Stimulated activated naive CD8-positive, alpha-beta T cell treated with anti-CD3 and anti-CD28 coated beads, Interleukin-15, Interleukin-2, amounts not matched to agents 100 U/mL and 50 U/mL, for 24 hours (primary cell): Measurements from ENCODE around the gene SVEP1.
"Not testable (repeated sequence)": the region's sequence is repeated elsewhere in the genome, so short reads cannot be mapped to it uniquely, and the experiment has no call there.

Source experiments
- ATAC-seq: fragments of 150-1000 bp; cut with Tn5 transposase; one replicate; pipeline ENCODE4 v1.10.0; 2021
- DNase-seq: peaks from one replicate; pipeline ENCODE4 v3.0.0; 2021

Gene SVEP1

DNA sequence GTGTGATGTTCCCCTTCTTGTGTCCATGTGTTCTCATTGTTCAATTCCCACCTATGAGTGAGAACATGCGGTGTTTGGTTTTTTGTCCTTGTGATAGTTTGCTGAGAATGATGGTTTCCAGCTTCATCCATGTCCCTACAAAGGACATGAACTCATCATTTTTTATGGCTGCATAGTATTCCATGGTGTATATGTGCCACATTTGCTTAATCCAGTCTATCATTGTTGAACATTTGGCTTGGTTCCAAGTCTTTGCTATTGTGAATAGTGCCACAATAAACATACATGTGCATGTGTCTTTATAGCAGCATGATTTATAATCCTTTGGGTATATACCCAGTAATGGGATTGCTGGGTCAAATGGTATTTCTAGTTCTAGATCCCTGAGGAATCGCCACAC, 220.5 kb downstream of the SVEP1 start:
- DNase-seq, ATAC-seq: not testable (repeated sequence)

DNA sequence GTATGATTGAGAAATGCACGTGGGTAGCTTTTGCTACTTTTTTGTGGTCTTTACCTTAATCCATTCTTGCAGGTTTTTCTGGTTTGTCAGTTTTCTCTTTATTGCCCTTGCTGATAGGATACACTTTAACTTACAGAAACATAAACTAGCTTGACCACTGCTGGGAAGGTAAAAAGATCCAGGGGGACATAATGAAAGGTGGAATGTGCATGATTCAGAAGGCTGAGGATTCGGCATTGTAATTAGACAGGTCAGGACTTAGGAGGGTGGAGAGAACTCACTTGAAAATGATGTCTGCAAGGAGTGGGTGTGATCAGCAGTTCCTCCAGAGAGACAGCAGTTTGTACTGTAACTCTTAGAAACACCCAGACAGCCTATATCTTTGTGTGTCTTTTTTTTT, 222.0 kb downstream of the SVEP1 start:
- DNase-seq, result no peak
- no peak for ATAC-seq

DNA sequence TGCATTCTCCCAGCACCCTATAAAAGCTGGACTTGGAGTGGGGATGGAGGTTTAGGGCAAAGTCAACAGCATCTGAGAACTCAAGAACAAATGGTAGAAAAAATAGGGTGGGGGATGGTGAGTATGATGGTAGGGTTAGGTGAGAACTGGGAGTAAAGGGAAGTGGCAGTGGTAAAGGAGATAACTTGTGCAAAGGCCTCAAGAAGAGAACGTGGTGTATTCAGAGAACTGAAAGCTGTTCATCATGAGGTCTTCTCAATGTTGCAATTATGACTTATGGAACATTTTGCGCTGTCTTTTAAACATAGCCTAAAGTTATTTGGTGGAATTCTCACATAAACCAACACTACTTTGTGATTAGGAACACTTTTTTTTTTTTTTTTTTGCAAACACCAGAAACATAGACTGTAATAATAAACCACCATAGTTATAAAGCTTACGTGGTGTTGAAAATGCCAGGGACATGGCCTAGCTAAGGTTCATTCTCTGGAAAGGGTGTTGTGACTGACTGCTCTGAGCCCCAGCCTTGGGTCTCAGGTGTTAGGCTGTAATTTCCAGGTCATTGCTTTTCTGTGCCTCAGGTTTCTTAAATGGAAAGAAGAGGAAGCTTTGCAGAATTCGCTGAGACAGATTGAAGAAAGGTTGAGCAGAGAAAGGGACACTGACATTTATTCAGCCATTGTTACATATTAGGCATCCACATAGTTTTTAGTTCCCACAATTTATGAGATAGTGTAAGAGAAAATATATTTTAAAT, 222.7 kb downstream of the SVEP1 start:
- no peak for ATAC-seq
- no peak for DNase-seq

DNA sequence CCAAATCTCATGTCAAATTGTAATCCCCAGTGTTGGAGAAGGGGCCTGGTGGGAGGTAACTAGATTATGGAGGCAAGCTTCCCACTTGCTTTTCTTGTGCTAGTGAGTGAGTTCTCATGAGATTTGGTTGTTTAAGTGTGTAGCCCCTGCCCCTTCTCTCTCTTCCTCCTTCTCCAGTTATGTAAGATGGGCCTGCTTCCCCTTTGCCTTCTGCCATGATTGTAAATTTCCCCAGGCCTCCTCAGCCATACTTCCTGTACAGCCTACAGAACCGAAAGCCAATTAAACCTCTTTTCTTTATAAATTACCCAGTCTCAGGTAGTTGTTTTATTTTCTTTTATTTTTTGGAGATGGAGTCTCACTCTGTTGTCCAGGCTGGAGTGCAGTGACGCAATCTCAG, 223.6 kb downstream of the SVEP1 start:
- ATAC-seq (no peak), DNase-seq (no peak)

DNA sequence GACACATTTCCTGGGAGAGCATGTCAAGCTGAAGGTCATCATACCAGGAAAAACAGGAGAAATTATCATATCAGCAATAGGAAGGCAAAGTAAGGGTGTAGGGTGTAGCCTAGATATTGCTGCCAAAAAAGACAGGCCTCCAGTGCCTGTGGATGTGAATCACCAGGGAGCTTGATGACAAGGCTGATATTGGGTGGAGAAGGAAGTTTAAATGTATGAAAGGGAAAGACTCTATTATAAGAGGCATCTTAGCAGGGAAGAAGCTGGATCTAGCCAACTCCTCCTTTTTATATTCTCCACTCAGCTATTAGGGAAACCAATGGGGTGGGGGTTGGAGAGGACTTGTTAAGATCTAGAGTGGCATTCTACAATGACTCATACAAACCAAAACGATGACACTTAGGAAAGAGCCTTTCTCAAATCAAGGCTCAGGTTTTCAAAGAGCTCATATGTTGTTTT, 228.5 kb downstream of the SVEP1 start:
- DNase-seq (no peak), ATAC-seq (peak; percentile 28)

DNA sequence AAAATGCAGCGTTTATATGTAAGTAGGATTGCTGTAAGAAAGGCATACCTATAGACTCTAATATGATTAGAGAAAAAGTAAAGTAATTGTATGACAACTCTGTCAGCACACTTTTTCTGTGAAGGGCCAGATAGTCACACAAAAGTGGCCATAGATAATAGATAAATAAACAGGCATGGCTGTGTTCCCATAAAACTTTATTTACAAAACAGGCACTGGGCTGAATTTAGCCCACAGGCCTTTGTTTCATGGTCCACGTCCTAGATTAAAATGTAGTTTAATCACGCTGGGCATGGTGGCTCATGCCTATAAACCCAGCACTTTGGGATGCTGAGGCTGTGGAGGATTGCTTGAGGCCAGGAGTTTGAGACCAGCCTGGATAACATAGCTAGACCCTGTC, 233.2 kb downstream of the SVEP1 start:
- DNase-seq, result no peak

DNA sequence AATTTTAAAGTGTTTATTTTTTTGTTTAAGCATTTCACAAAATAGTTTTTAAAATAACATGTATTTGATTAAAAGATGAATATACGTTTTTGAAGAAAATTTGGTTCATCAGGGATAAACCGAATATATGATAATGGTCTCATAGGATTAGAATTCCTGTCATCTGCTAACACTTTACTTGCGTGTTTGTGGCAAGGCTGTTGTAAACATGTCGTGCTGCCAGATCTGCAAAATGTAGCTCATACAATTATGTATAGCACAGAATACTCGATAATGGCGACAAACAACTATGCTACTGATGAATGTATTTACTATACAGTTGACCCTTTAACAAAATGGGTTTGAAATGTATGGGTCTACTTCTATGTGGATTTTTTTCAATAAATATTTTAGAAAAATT, 234.7 kb downstream of the SVEP1 start:
- no peak for ATAC-seq
- no peak for DNase-seq

More for the DNA sequence above, 233.2 kb downstream of the SVEP1 start:
- ATAC-seq, result no peak

DNA sequence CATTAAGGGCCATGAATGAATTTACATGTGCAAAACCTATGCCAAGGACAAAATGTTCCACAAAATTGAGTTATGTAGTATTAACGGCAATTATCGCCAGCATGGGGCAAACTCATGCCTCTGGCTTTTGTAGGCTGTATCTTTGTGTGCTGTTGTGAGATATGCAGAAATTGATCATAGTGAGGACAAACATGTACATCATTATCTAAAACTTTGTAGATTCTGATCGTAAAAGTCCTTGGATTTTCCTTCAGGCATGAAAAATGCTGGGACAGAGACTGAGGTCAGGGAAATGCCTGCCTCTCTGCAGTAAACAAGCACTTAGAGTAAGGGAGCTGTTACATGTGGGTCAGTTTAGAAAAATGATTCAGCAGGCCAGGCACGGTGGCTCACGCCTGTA, 236.0 kb downstream of the SVEP1 start:
- ATAC-seq (no peak), DNase-seq (no peak)

DNA sequence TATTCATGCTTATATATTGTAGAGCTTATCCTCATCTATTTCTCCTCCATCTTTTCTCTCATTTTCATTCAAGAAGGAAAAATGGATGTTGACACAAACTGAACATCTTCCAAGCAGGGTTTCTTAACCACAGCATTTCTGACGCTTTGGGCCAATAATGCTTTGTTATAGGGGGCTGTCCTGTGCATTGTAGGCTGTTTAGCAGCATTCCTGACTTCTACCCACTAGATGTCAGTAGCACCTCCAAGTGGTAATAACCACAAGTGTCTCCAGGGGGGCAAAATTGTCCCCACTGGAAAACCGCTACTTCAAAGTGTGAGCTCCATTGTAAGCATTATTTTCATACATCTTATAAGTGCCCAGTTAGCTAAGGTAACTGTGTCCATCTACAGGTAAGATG, 239.2 kb downstream of the SVEP1 start:
- DNase-seq (no peak), ATAC-seq (no peak)

DNA sequence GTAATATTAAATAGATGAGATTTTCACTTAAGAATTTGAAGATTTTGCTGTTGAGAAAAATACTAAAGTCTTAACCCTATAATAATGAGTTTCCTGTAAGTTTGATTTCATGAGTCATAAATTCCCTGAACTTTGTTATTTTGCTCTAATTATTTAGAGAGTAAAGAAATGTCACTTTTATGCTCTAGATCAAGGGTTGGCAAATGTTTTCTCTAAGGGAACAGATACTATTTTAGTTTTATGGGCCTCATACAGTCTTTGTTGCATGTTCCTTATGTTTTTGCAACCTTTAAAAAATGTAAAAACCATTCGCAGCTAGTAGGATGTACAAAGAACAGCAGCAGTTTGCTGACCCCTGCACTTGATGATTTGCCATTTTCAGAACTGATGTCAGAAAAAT, 241.4 kb downstream of the SVEP1 start:
- ATAC-seq, result no peak
- no peak for DNase-seq

DNA sequence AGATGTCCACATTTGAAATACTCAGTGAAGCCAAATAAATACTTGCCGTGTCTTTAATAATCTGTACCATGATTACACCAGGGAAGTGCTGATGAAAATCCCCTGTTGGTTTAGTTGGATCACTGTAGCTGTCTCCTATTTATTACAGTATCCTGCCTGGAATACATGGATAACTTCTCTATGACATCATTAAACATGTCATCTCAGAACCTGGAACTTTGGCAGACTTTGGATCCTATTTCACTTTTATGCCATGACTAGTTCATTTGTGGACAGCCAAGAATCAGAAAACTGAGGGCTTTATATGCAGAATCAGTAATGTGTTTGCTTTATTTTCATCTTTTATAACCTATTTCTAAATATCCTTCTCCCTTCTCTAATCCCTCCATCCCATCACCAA, 241.8 kb downstream of the SVEP1 start, which contains the start of gene TXNDC8:
TSS of gene TXNDC8 (minus strand) at position 137 of the 400 bp plus-strand sequence.
- ATAC-seq, result no peak
- DNase-seq, result no peak

DNA sequence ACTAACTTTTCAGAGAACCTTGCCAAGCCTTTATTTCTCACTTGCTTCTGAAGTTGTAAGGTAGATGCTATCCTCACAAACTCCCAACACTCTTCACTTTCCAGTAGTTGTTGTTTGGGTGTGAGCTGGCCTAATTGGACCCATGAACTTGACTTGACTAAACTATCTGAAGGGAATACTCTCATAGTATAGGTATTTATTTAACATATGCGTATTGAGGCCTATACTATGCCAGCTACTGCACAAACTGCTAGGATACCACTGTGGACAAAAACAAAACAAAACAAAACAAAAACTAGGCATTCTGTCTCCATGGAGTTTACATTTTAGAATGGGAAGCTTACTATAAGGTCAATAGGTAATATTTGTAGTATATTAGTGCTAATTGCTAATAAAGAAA, 243.2 kb downstream of the SVEP1 start:
- DNase-seq, result no peak
- ATAC-seq, result no peak

DNA sequence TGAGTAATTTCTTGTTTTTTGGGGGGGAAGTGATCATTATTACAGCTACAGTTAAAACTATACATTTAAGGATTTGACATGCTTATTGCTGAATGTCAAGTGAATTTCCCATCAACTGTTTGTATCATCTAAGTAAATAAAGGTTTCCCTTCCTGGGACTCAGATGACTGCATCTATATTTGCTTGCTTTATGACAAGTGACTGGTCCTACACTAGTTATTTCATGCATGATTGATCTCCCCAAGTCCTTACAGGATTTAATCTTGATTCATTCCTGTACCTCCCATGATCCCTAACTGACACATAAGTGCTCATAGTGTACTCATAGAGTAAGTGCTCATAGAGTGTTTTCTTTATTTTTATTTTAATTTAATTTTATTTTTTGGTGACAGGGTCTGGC, 244.7 kb downstream of the SVEP1 start:
- no peak for DNase-seq
- ATAC-seq, result no peak

DNA sequence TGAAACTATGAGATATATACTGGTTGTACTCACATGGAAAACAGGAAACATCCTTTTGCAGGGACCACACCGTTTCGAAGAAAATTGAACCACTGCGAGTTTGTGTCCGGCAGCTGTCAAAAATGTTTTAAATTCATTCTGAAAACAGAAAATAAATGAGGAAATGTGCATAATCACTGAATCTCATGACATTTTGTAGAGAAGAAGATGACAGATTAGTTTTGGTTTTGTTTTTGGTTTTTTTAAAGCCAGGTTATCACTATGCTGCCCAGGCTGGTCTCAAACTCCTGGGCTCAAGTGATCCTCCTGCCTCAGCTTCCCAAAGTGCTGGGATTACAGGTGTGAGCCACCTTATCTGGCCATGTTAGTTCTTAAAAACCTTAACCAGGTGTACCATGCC, 245.4 kb downstream of the SVEP1 start:
- ATAC-seq (no peak), DNase-seq (no peak)

DNA sequence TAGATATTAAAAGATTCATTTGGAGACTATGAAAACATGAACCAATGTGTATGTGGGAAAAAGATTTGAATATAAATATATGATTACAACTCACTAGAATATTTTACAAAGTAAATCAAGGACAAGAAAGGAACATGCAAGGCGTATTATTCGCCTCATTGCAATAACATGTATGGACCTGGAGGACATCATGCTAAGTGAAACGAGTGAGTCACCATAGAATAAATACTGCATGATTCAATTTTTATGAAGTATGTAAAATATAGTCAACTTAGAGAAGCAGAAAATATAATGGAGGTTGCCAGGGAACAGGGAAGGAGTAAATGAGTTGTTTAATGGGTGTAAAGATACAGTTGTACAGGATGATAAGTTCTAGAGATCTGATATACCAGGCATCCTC, 246.8 kb downstream of the SVEP1 start:
- ATAC-seq (no peak), DNase-seq (no peak)

DNA sequence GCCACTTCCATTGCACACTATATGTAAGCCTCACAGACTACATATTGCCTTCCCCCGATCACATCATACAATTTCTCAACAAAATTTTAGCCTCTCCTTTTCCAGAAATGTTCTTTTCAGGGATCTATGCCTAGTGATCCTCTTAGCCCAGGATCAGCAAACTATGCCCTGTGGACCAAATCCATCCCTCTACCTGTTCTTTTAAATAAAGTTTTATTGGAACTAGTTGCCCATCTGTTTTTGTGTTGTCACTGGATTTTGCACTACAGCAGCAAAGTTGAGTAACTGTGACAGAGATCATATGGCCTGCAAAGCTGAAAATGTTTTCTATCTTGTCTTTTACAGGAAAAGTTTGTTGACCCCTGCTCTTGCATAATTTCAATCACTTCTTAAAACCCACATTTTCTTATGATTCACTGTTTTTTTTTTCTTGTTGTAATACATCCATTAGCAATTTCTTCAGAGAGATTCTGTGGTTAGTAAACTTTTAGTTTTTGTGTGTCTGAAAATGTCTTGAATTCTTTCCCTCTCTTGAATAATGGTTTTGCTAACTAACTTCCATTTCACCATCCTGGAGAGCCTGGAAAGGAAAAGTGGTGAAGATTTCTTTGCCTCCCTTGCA, 248.9 kb downstream of the SVEP1 start:
- ATAC-seq, result no peak
- no peak for DNase-seq

DNA sequence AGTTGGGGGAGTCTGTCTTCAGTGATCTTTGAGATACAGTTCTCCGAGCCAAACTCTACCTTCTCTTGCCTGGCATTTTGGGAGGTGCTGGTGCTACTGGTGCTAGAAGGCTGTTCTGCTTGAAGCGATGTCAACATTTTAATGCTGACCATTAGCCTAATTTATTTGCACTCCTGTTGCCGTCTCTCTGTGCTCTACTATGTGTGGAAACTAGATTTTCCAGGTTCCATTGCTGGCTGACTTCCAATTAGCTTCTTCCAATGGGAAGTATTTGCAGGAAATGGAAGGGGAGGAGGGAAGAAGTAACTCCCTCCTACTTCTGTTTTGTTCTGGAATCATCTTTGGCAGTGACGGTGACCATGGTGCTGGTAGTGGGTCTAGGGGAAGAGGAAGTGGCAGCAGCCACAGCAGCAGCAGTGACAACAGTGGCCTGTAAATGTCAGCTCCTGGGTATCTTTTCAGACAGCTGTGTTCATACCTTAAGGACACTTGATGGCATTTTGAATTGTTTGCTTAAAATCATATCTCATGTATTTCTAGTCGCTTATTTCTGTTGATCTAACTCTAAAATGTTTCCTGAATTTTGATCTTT, 249.8 kb downstream of the SVEP1 start:
- no peak for DNase-seq
- peak; percentile 32 for ATAC-seq

DNA sequence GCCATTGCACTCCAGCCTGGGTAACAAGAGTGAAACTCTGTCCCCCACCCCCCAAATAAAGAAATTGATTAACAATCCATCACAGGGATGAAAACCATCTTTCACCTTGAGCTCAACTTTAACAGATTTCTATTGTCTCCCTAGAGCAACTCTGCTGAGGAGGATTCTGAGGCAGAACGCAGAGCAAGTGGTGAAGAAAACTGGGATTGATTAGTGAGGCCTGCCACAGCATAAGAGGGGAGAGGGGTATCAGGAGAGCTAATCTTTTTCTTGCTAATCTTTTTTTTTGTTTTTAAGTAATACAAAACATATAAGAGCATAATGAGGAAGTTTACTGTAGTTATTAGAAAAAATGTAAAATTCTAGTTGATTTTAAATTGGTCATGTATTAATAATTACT, 250.8 kb downstream of the SVEP1 start:
- DNase-seq (no peak), ATAC-seq (no peak)

DNA sequence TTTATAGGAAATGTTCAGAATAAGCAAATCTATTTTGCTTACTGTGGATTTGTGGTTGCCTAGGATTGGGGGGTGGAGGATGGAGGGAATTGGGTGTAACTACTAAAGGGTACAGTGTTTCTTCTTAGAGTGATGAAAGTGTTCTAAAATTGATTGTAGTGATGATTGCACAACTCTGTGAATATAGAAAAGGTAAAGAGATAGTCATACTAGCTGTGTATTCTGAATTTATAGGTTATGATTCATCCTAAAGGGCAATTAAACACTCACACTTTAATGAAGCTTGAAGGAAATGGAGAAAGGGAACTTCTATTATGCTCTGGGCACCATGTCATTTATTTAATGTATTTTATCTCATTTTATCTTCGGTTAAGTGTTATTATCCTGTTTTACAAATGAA, 251.8 kb downstream of the SVEP1 start:
- ATAC-seq (no peak), DNase-seq (no peak)

DNA sequence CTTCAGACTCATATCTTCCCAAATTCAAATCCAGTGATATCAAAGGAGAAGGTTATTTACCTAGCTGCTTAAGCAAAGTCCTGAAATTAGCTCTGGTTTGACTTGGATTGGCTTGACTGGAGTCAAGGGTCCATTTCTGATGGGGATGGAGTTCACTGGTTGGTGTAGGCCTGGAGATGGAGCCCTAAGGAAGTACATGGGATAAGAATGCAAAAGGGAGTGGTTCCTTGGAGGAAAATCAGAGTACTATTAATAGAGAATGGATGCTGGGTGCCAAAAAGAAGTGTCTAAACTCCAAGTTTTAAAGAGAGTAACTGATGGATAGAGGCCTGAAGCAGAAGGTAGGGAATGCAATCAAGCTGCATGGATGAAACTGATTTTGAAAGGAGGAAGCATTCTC, 255.7 kb downstream of the SVEP1 start:
- DNase-seq (no peak), ATAC-seq (no peak)

DNA sequence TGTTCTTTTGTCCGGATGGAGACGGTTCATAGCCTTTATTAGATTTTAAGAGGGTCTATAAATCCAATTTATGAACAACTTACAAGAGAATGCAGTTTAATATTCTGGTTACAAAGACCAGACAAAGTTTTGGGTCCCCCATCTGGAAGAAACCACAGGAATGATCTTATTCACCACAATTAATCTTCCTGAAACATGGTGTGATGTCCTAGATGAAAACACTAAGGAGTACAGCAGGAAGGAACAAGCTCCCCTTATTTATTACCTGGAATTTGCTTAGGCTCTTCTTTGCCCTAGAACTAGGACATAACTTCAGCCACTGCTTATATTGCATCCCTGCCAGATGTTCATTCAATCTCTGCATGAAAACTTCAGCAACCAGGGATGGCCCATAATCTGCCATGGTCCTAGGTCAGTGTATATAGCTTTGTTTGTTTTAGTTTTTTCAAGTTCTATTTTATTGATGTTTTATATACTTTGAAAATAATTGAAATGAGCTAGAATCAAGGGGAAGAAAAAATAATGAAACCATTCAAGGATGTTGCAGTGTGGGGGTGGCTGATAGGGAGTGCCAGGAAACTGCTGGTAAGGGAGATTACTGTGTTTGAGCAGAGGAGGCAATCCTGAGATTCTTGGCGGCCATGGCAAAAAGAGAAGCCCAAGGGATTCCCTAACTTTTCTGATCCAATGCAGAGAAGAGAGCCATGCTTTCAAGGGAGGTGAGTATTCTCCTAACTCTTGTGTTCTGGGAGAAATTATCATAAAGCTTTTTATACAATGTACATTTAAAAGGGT, 258.7 kb downstream of the SVEP1 start:
- ATAC-seq (no peak), DNase-seq (no peak)

DNA sequence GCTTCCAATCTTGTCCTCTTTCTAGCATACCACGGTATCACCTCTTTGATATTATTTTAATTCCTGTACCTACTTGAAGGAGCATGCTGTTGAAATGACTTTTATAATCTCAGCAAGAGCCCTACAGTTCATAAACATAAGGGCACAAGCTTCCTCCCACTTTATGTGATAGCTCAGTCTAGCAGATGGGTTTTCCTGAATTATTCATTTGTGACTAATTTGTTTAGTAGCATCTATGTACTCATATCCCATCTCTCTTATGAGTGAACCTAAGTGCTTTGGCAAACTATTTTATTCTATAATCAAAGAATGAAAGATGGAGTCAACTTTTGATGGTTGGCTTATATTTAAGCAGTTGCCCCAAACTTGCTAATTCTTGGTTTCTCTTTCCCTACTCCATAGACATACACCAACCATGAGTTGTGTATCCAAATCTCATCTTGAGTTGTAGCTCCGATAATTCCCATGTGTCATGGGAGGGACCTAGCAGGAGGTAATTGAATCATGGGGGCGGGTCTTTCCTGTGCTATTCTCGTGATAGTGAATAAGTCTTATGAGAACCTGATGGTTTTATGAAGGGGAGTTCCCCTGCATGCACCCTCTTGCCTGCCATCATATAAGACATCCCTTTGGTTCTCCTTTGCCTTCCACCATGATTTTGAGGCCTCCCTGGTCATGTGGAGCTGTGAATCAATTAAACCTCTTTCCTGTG, 259.6 kb downstream of the SVEP1 start:
- DNase-seq (no peak), ATAC-seq (no peak)
